Right renal cortex interstitium (tissue), 3 donors: Measurements from ENCODE around the gene C5AR2. TPM values are rescaled to one million over a fixed set of nuclear protein-coding genes. Genes with fewer than 3 reads are reported as not detected.
"Not testable (repeated sequence)": the region's sequence is repeated elsewhere in the genome, so short reads cannot be mapped to it uniquely, and the experiment has no call there.

Experiments
- DNase-seq, 3 donors: peaks; one replicate each; pipeline ENCODE4 v3.0.0-alpha.2; 2013; ENCODE audit warnings: low read depth in 3 of 3, low spot score in 2 of 3
- polyA plus RNA-seq, 3 donors: library from polyadenylated mRNA; unstranded; fragments of 120-200 nt; gene quantifications; one replicate each; pipeline ENCODE4 v1.2.1, GENCODE V29; 2013; ENCODE audit not compliant: insufficient read length in 3 of 3

C5AR2 gene
- polyA plus RNA-seq, 3 donors: 0.27 to 0.35 (median 0.29) TPM

GRCh38 chr19:47357788-47358680 is 26.1 kb downstream of the C5AR2 start:
- no peak for DNase-seq

- no peak for DNase-seq
These were observed 27.0 kb downstream of the C5AR2 start for GRCh38 chr19:47358936-47359335.

- DNase-seq: no peak
These were observed 30.3 kb downstream of the C5AR2 start for GRCh38 chr19:47362321-47362720.

GRCh38 chr19:47363758-47364531 is 32.0 kb downstream of the C5AR2 start:
- DNase-seq: no peak

GRCh38 chr19:47365455-47365854 is 33.5 kb downstream of the C5AR2 start:
- not testable (repeated sequence) for DNase-seq

GRCh38 chr19:47370045-47370611 is 38.2 kb downstream of the C5AR2 start:
- DNase-seq: no peak

DNA sequence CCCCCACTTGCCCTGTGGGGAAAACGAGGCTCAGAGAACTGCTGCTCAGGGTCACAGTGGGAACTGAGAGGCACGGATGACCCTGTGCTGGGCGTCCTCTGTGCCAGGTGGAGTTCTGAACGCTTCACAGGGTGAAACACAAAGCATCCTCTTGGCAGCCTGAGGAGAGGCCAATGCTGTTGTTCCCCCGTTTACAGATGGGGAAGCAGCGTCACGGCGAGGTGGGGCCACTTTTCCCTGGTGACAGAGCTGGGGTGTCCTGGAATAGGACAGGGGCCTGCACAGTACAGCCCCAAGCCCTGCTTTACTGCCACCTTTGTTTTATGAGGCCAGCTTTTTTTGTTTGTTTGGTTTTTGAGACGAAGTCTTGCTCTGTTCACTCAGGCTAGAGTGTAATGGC is 39.3 kb downstream of the C5AR2 start:
- no peak for DNase-seq

DNA sequence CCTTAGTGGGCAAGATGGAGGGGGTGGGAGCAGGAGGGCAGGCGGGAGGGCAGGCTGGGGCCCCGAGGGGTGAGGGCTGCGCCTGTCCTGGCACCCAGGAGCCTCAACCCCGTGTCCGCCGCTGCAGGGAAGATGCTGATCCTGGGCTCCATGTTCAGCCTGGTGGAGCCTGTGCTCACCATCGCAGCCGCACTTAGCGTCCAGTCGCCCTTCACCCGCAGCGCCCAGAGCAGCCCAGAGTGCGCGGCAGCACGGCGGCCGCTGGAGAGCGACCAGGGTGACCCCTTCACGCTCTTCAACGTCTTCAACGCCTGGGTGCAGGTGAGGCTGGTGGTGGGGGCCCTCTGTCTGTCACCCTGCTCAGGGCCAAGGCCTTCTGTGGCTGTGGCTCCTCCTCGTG is 40.6 kb downstream of the C5AR2 start:
- DNase-seq: no peak

- no peak for DNase-seq
These were observed 41.6 kb downstream of the C5AR2 start for GRCh38 chr19:47373246-47374240.

DNA sequence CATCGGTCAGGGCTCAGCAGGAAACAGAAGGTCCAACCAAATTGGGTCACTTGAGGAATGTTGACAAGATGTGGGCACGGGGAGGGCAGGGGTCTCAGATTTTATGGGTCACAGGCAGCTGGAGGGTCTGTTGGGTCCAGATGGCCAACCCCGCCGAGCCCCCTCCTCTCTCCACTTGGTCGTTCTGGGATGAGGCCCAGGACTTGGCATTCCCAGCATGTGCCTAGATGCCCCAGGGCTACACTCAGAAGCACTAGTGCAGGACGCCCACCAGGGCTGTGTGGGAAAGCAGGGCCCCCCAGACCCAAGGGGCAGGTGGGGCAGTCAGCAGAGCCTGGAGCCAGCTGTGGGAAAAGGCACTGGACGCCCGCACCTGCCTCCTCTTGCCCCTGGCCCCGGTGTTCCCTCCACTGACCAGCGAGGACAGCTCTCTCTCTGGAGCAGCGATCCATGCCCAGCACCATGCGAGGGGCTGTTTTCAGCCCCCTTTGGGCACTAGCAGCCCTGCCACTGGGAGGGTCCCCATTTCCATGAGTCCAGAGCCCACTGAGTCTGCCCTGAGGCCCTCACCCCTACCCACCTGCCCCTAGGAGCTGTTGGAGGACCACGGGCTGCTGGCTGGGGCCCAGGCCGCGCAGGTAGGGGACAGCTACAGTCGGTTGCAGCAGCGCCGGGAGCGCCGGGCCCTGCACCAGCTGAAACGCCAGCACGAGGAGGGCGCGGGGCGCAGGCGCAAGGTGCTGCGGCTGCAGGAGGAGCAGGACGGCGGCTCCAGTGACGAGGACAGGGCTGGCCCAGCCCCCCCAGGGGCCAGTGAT is 43.1 kb downstream of the C5AR2 start:
- no peak for DNase-seq

DNA sequence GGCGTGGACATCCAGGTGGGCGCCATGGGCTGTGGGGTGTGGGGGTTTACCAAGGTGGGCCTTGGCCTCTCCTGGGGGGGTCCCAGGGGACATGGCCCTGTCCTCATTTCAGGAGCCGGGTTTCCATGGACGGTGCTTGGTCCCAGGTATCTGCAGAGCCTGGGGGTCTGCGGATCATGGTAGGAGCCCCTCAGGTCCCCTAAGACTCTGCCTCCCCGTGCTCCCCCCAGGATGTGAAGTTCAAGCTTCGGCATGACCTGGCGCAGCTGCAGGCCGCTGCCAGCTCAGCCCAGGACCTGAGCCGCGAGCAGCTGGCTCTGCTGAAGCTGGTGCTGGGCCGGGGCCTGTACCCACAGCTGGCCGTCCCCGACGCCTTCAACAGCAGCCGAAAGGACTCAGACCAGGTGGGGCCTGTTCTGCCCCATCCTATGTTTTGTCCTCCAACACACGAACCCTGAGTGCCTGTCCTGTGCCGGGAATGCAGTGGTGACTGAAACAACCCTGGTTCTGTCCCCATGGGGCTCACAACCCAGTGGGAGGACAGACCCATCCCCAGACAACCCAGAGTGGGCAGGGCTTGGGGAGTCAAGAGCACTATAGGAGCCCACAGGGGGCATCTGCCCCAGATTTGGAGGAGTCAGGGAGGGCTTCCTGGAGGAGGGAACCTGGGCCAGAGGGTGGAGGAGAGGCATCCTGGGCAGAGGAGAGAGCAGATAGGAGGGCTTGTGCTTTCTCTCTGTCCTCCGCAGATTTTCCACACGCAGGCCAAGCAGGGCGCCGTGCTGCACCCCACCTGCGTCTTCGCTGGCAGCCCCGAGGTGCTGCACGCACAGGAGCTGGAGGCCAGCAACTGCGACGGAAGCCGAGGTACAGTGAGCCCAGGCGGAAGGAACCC is 44.0 kb downstream of the C5AR2 start:
- no peak for DNase-seq

DNA sequence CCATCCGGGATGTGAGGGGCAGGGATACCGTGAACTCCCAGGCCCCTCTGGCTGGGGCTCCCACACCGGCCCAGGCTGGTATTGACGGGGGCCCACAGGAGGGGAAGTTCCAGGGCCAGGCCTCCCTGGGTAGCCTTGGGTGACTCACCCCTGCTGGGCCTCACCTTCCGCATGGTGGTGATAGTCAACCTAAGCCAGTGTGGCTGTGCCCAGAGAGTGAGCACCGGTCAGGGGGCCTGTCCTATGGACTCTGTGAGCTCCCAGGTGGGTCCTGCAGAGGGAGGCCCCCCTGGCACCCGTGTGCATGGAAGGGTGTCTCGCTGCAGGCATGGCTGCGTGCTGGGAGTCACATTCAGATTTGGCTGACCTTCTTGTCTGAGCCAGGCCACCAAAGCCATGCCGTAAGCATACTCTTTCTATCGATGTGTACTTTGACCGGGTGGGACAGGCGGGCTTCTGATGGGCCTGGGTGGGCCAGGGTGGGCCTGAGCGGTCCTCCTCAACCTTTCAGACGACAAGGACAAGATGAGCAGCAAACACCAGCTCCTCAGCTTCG is 44.7 kb downstream of the C5AR2 start:
- no peak for DNase-seq

GRCh38 chr19:47377208-47377701 is 45.3 kb downstream of the C5AR2 start:
- no peak for DNase-seq

DNA sequence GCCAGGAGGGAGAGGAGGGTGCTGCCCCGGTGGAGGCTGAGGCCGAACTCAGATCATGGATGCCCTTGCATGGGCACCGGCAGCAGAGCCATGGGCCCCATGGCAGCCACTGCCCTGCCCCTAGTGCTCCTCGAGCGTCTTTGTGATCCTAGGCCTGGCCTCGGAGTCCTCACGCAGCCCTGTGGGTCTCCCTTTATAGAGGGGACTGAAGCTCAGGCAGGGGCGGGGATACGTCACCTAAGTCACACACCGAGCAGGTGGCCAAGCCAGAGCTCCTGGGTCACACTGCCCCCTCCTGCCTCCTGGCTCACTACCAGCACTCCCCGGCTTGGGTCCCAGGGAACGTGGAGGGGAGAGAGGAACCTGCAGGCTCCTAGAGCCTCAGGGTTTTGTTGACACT is 45.8 kb downstream of the C5AR2 start:
- DNase-seq: no peak

GRCh38 chr19:47378246-47378645 is 46.3 kb downstream of the C5AR2 start:
- DNase-seq: no peak

DNA sequence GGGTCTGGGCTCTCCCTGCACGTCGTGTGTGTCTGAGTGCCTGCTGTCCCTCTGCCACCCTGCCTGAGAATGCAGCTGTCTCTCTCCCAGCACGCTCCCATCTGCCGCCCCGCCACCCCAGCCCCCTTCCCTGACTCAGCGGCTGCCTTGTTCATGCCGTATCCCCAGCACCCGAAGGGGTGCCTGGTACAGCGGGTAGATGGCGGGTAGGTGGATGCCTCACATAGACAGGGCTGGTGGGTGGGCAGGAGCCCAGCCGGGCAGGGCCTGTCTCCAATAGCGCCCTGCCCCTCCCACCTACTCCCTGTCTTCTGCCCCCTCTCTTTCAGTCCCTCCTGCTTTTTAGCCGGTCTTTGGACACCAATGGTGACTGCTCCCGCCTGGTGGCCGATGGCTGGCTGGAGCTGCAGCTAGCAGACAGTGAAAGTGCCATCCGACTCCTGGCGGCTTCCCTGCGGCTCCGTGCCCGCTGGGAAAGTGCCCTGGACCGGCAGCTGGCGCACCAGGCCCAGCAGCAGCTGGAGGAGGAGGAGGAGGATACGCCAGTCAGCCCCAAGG is 47.5 kb downstream of the C5AR2 start:
- no peak for DNase-seq

DNA sequence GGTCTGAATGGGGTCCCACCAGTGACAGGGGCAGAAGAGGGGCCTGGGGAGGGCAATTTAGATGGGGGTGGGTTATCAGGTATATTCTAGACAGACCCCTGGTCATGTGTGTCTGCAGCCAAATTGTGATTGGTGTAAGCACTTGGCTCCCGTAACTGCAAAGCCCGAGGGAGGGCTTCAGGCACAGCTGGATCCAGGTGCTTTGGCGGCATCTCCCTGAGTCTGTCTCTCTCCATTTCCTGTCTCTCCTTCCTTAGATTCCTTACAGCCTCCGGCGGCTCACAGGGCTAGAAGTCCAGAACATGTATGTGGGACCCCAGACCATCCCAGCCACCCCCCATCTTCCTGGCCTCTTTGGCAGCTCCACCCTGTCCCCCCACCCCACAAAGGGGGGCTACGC is 48.6 kb downstream of the C5AR2 start:
- DNase-seq: no peak

DNA sequence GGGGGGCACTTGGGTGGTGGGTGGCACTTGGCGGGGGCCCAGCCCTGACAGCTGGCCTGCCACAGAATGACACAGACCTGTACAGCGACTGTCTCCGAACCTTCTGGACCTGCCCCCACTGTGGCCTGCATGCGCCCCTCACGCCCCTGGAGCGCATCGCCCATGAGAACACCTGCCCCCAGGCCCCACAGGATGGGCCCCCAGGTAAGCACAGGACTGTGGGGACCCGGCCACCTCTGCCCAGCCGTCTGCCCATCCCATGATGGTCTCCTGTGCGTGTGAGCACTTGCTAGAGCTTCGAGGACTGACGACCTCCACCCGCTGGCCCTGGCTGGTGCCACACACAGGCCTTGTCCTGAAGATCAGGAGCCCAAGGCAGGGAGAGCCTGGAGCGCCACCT is 49.1 kb downstream of the C5AR2 start:
- no peak for DNase-seq
